GM21423 (cell line): ENCODE results near the gene PLA1A.

ENCODE experiments used
- ATAC-seq: cut with Tn5 transposase; IDR thresholded peaks from one replicate; pipeline ENCODE4 v1.9.1; 2021; ENCODE audit warnings: mild to moderate bottlenecking, moderate library complexity; ENCODE audit not compliant: unreplicated experiment

Gene PLA1A

DNA sequence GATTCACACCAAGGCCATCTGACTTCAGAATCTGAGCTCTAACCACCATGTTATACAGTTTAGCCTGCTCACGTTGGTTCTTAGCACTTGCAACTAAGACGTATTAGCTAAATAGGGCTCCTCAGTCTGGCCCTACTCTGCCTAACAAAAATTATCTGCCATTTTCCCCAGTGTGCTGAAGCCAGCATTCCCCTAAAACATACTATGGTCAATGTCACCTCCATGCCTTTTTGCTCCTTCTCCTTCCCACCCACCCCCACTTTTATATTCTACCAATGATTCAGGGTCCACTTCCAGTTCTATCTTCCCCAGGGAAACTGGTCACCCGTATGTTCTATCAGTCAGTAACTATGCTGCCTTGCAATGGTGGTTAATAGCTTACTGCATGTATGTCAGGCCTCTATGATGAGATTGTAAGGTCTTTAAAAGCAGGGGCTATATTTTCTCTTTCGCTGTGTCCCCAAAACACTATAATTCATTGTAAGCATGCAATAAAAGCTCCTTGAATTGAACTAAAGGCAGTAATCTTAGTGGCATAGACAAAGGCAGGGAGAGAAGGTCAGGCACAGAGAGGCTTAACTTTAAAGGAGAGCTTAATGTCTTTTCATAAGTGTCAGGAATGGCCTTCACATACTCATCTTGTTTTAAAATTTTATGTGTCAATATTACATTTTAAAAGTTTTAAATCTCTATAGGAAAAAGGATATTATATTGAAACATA lies 39.4 kb downstream of the PLA1A start:
- ATAC-seq: no peak

DNA sequence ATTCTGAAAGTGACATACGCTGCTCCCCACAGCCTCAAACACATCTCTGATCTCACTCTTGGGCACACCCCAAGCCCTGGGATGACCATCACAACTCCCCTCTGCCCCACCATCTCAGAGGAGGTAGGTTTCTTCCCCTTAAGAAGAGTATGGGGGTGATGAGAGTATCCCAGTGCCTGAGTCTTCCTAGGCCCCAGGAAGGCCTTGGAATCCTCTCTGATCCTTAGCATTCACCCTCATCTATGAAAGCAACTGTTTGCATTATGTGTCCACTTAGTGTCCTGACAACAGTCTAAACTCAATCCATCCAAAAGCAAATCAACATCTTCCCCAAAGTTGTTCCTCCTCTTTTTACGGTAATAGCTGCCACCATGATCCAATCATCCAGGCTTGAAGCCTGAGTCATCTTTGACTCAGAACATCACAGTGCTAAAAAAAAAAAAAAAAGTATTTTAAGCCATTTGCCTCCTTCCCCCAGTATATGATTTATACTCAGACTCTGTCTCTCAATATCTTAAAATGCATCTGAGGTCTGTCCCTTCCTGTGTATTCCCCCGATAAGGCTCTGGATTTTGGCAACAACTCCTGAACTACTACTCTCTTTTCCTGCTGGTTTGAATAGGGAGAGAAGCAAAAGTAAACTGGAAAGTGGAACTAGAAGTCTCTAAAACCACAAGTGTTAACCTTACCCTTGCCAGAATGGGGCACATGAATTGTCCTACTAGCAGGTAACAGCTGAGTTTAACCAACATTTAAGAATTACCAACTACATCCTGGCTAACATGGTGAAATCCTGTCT lies 40.2 kb downstream of the PLA1A start:
- peak; percentile 34 for ATAC-seq

DNA sequence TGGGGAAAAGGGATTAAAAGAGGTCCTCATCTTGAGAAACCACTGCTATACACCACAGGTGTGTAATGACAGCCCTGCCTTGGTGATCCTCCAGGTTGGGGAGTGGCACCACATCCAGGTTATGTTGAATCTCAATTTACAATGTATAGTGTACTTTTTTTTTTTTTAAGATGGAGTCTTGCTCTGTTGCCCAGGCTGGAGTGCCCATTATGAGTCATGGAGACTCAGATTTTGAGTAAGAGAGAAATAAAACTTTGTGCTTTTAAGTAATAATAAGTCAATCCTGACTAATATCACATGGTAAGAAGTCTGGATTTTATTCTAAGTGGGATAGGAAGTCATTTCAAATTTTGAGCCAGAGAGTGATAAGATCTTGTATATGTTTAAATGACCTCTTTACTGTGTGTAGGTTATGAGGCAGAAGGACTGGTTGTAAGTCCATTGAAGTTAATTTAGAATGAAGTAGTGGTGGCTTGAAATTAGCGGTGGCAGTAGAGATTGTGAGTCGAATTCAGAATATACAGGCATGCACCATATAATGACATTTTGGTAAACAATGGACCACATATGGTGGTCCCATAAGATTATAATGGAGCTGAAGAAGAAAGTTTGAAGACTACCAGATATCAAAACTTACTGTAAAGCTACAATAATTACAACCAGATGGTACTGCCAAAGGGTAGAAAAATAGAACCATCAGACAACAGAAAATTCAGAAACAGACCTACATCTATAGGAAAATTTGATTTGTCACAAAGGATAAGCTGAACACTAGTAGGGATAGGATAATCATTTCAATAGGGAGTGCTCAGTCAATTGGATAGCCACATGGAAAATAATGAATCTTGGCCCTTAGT lies 42.0 kb downstream of the PLA1A start:
- no peak for ATAC-seq

DNA sequence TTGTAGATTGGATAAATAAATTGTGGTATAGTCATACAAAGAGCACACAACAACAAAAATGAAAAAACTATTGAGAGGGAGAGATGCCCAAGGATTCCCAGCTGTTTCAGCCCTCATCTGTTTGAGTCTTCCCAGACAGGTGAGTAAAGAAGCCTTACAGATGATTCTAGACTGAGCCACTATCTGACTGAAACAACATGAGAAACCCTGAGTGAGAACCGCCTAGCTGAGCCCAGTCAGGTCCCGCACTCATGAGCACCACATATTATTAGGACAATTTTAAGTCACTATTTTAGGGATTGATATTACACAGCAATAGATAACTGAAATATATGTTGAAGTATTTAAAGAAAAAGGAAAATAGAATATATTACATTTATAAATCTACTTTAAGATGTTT lies 43.7 kb downstream of the PLA1A start:
- ATAC-seq: no peak

DNA sequence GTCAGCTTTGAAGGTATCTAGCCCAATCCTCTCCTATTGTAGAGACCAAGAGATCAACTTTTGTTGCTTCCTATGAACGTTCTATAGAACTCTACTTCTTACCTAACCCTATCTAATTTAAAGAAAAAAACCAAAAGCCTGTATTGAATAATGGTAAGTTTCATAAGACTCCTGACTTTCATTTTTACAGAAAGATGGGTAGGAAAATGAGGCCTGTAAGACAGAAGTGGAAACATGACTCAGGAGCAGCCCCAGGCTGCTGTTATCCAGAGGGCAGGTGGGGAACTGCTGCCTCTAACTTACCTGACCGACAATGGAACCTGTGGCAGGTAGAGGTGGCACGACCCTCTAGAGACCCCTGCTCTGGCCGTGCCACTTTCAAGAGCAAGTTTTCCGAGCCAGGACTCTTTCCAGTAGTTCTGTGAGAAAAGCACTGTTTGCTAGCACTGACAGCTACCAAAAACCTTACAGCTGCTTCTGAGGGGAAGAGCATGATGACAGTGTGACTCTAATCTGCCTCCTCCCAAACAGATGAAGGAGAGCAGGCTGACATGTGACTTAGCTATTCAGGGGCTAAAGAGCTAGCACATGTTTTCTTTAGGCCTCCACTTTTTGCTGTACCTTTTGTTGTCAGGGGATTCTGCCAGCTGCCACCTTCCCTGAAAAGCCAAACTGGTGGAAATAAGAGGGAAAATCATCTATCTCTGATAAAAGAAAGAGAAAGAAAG lies 45.2 kb downstream of the PLA1A start:
- ATAC-seq: no peak

DNA sequence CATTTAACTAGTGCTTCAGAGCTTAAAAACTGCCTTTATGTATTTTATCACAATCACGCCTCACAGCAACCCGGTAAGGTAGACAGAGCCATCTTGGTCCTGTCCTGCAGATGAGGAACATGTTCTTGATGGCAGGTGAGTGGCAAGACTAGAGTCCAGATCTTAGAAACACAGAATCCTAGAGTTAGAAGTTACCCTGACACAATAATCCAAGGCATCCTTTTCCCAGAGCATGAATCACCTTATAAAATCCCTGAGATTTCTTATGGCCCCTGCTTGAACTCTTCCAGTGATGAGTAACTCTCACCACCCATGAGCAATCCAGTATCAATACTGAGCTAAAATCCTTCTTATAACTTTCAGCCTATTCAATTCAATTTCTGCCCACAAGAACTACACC lies 45.8 kb downstream of the PLA1A start:
- ATAC-seq: no peak

DNA sequence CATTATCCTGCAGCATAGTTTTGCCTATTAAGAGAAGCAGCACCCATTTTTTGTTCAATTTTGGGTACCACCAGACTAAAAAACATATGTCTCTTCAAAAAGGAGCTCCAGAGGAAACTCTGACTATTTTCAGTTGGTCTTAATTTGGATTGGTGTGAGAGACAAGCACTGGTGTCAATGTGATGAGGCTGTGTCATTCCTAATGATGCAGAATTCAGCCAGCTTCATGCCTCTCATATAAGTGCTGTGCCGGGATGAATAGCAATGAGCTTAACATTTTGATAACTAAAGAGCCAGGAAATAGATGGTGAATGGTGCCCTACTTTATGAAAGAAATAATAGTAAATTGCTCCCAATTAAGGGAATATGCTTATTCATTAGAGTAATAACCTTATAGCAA lies 46.8 kb downstream of the PLA1A start:
- ATAC-seq: no peak

DNA sequence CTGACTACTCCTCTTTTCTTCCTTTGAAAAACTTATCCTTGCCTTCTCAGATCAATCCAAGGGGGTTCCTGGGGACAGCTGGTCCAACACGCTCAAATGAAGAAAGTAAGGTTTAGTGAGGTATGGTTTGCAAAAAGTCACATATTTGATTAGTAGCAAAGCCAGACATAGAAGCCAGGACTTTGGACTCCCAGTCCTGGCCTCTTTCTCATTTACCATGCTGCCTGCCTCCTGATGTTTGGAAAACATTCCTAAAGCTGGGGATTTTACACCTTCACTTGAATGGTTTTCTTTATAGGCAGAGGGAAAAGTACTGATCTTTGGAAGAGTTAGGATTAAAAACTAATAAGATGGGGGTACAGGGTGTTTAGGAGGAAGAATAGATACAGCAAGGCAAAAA lies 48.1 kb downstream of the PLA1A start:
- ATAC-seq: no peak

DNA sequence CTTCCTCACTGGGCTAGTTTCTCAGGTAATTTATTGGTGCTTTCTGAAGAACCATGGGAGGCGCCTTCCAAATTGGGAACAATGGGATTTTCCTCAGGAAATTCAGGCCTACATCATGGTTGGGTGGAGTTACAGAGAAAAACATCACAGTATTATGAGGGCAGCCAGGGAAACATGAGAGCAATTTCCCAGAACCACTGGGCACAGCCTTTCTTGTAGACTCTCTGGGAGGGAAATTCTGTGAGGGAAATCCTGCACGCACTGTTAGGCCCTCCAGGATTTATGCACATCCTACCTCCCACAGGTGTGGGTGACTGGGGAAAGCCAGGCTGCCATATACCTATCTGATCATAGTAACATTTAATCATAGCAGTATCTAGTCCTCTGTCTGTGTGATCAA lies 49.5 kb downstream of the PLA1A start:
- no peak for ATAC-seq

DNA sequence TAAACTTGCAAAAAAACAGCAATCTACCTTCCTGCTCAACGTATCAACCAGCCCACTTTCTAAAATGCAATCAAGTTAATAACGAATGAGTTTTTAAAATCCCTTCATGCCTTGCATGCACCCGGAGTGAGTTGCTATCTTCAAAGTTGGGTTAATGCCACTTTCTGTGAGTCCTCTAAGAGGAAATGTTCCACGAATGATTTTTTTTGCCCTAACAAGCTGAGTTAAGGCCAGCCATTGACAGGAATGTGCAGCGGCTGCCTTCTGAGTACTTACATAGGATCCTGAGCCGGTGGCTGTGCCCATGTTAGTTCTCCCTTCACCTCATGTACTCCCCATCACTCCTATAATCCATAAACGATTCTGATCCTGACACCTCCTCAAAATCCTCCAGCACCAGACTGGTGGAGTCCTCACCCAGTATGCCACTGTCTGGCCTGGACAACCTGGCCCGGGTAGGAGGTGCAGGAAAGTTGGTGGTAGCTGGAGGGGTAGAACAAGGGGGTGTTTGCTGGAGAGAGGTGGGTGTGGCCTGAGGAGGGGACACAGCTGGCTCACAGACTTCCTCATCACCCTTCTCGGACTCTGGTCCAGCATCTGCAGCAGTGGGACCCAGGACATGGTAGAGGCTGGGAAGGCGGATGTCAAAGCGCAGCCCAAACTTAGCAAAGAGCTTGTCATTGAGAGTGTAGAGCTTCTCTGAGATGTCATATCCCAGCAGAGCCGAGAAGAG lies 50.3 kb downstream of the PLA1A start:
- ATAC-seq: no peak

DNA sequence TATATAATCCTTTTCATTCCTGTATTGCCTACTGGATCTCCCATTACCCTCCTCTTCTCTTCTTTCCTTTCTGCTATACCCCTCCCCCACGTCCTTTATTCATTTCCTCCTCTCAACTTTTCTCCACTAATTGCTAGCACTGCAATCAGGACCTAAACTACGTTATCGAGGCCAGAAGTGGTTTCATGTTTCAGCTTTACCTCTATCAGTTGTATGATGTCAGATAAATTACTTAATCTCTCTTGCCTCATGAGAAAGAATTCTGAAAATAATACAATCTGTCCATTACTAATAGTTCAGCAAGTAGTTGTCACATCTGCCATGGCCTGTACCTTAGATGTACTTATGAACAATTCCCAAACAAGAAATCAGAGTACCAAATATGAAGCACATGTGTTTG lies 52.1 kb downstream of the PLA1A start:
- no peak for ATAC-seq

DNA sequence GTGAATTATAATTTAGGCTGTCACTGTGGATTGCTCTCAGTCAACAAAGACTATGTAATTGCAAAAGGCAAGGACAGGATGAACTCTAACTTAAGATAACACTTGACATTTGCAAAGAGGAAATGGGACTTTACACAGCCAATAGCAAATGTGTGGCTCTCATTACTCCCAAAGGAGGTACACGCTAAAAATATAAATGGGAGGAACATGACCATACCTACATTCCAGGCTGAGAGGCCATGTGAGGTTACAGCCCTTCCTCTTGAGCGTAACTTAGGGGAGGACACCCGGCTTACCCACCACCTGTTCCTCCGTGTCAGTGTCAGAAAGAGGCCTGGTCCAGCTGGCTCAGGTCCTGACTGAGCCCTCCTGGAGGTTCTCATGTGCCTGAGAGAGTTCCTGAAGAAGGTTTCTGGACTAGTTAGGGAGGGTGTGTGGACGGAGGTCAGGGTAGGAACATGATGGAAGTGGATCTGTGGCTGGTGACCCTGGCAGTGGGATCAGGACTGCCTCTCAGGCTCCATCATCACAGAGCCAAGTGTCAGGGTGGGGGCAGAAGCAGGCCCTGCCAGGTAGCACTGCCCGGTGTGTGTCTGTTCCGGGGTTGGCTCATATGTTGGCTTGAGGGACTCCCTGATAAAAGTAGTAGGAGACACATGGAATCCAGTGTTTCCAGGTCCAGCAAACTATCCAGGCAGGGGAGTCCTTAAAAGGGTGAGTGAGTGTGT lies 54.8 kb downstream of the PLA1A start:
- no peak for ATAC-seq

DNA sequence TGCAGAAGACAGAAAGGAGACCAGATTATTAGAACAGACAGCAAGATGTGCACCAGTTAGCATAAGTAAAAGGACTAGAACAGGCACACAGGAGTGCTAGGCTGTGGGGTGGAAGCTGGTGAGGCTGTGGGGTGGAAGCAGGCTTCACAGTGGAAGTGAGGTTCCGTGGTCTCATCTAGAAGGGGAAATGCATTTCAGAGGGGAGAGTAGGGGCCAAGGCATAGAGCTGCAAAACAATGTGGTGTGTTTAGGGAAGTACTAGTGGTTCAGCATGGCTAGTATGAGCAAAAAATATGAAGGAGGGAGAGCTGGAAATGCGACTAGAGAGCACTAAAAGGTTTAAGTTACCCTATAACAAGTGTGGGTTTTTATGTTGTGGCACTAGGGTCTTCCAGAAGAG lies 56.2 kb downstream of the PLA1A start:
- ATAC-seq: no peak

DNA sequence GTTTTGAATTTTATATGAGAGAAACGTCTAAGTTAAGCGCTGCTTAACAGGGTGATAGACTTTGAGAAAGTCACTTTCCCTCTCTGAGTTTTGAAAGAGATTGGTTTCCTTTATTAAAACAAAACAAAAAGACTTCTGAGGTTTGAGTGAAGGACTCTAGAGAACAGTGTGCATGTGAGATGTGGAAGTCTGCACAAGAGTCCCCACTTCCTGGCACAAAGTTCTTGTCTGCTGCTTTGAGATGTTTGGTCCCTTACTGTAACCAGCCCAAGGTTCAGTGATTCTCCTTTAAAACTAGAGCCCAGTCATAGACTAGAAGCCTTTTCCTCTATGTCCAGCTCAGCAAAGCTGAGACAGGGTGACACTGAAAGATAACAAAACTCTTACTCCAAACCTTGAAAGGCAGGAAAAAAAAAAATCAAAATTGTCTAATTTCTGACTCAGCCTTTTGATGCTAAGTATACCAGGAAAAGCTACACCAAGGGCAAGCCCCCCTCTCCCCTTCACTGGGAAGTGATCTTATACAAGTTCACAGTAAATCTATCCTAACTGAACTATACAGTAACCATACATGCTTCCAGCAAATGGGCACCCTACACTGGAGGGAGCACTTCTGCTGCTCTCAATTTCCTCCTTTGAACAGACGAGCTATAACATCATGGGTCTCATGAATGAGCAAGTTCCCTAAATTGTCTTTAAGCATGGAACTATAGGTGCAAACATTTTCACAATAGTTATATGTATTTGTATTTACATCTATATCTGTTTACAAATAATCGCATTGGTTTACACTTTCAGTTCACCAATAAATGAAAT lies 60.4 kb downstream of the PLA1A start:
- peak; percentile 59 for ATAC-seq

DNA sequence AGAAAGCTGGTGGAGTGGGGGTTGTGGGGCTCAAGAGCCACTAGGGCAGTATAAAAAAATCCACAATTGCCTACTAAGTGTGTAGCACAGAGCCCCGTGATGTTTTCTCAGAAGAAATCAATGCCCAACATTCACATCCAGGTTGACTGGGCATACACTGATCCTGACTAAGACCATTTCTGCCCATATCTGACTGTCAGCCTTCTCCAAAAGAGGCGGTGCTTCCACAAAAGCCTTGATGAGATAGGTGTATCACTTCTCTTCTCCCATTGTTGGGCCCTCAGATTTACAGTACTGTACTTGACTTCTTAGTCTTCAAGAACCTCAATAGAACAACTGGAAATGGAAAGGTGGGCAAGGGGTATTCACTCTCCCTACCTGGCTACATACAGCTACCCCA lies 61.3 kb downstream of the PLA1A start:
- ATAC-seq: no peak

DNA sequence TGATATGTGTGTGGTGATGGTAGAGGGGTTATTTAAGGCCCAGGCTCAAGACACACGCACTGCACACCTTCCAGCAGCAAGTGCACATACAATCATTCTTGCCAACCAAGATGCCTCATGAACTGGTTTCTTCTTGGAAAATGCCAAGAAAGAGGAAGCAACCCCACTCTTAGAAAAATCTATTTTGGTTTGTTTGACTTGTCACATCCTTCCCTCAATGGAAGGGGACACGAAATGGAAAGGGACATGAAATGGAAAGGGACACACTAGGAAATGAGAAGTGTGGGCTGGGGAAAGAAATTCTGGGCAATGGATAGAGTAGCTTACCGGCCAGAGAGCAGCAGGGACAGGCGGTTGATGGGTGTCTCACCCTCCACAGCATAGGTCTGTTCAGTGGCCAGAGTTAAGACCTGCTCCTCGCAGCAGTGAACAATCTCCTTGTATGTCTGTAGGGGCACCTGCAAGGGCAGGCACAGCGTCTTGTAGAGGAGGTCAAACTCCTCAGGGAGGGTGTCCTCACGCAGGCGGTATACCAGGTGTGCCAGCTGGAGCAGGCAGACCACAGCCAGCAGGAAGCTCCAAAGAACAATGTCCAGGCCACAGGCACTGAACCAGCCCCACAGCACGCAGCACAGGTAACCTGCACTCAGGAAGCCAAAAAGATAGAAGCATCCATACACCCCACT lies 62.1 kb downstream of the PLA1A start:
- ATAC-seq: no peak

DNA sequence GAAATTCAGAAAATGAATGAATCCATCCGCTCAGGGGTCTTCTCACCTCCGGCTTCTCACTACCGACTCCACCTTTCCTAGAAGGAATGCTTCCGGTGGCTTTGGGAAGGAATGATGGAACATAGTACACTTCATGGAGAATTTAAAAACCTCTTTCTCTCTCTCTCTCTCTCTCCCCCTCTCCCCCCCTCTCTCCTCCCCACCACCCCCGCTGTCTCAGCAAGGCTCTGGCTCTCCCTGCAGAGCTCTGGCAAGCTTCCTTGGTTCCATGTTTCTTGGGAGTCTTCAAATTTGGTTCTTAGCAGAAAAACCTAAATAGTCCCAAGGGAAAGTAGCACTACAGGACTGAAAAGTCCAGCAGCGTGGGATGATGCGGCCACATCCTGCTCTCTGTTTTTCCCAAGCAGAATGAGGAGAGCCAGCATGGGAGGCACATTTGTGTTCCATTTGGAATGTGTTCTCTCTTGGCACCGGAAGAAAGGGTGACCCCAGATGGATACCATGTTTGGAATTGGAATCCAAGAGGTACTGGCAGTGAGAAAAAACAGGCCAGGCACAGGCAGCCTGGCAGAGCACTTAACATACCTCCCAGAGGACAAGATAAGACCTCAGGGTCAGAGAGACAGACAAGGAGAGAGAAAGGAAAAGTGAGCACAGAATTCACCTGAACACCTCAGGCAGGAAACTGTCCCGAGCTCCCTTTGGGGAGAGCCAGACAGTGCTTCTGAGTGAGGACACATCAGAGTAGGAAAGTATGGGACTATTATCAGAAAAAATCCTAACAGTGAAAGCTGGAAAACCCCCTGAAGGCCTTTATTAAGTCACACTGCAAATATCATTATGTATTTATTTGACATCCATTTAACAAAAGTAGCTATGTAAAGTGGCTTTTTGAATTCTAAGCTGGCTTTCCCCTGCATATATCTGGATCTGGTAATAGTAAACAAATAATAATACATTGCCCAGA lies 63.1 kb downstream of the PLA1A start, which contains the start of gene POPDC2:
Gene POPDC2 (minus strand): TSS at position 116 of the 967 bp plus-strand sequence. CDS start 166 bp downstream, outside the sequence.
- no peak for ATAC-seq
